D341Med (cell line): ENCODE measurements around the gene PHF20.
A peak's percentile ranks its signal among the peaks of the same experiment; 100 is the strongest.
"Not testable (repeated sequence)": the region's sequence is repeated elsewhere in the genome, so short reads cannot be mapped to it uniquely, and the experiment has no call there.

Experiments used
- DNase-seq: peaks from one replicate; pipeline ENCODE4 v3.0.0; 2012; ENCODE audit warnings: low spot score

The PHF20 gene

DNA sequence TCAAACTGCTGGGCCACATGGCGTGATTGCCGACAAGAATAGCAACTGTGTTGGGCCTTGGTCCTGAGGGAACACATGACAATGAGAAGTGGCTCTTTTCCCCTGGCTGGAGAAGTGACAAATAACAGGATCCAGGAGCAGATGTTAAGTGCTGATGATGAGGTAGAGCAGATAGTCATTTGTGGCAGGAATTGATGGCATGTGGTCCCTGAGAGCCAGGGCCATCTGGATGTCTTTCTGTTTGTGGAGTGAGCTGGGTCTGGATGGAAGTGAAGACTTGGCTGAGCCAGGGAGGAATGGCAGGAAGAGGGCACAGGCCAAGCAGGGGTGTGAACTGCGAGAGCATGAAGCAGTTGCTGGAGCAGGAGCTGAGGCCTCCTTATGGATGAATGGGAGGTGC, 114.7 kb downstream of the PHF20 start:
- peak; percentile 59 for DNase-seq

- DNase-seq = no peak
These were observed 115.7 kb downstream of the PHF20 start for GRCh38 chr20:35887393-35888064.

- DNase-seq = no peak
These were observed 116.8 kb downstream of the PHF20 start for GRCh38 chr20:35888657-35889056.

- no peak for DNase-seq
These were observed 119.6 kb downstream of the PHF20 start for GRCh38 chr20:35891375-35891774.

DNA sequence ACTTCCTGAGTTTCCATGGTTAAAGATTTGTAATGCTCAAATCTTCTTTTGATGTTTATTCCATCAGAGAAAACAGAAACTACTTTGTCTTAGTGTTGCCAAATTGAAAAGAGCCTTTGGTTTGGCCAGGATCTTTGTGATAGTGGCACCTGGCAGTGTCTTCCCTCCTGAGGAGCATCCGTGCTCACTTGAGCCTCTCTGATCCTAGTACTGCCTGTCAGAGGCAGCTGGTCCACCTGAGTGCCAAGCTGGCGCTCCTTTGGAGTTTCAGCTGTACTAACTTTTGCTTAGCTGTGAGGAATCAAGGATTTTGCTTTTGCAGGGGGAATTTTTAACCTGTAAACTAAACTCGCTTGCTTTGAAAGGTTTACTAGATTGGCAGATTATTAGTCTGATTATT, 121.1 kb downstream of the PHF20 start:
- no peak for DNase-seq

DNA sequence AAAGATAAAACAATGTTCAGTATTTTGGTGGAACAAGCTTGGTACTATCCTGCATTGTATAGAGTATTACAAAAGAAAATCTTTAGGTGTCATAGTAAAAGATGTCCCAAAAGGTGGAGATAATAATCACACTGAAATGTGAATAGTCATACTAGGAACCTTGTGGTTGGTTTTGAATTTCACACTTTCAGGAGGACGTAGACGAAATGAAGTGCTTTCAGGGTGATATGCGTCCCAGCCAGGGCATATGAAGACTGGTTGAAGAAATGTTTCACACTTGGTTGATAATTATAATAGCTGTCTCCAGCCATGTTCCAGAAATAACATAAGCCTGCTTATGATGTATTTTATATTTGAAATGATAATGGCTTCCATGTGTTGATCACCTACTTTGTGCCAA, 122.1 kb downstream of the PHF20 start:
- no peak for DNase-seq

DNA sequence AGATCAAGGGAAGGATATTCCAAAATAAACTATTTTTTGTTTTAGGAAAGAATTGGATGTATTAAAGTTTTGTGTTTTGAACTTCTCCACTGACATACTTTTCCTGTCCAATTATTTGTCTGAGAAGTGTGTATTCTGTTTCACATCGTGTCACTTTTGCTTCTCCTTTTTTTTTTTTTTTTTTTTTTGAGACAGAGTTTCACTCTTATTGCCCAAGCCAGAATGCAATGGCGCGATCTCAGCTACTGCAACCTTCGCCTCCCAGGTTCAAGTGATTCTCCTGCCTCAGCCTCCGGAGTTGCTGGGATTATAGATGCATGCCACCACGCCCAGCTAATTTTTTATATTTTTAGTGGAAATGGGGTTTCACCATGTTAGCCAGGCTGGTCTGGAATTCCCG, 123.7 kb downstream of the PHF20 start:
- DNase-seq = not testable (repeated sequence)

DNA sequence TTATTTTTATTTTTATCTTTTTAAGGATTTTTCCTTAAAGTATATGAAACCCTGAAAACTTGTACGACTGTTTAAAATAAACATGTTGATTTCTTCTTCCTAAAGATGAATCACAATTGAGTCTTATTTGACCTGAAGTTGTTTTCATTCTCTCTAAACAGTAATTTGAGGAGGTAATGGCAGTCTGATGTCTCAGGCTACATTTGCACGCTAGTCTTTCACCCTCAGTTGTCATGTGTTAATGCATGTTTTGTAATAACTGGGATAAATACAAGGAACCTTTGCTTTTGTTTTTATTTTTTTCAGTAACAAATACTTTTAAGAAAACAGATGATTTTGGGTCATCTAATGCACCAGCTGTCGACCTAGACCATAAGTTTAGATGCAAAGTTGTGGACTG, 127.2 kb downstream of the PHF20 start:
- no peak for DNase-seq

DNA sequence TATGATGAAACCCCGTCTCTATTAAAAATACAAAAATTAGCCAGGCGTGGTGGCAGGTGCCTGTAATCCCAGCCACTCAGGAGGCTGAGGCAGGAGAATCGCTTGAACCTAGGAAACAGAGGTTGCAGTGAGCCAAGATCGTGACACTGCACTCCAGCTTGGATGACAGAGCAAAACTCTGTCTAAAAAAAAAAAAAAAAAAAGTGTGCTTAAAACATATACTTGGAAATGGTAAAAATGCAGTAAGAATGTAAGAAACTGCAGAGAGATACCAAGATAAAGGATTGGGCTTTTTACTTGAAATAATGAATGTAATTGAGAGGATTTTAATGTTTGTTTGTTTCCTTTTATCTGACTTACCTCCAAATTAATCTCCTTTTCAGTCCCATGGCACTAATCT, 129.4 kb downstream of the PHF20 start:
- not testable (repeated sequence) for DNase-seq

- peak; percentile 47 for DNase-seq
These were observed 130.1 kb downstream of the PHF20 start for GRCh38 chr20:35901678-35902544.

- no peak for DNase-seq
These were observed 130.7 kb downstream of the PHF20 start for GRCh38 chr20:35902545-35902941.

GRCh38 chr20:35903843-35904242, 132.0 kb downstream of the PHF20 start:
- DNase-seq = no peak

- DNase-seq = no peak
These were observed 133.3 kb downstream of the PHF20 start for GRCh38 chr20:35904982-35905663.

DNA sequence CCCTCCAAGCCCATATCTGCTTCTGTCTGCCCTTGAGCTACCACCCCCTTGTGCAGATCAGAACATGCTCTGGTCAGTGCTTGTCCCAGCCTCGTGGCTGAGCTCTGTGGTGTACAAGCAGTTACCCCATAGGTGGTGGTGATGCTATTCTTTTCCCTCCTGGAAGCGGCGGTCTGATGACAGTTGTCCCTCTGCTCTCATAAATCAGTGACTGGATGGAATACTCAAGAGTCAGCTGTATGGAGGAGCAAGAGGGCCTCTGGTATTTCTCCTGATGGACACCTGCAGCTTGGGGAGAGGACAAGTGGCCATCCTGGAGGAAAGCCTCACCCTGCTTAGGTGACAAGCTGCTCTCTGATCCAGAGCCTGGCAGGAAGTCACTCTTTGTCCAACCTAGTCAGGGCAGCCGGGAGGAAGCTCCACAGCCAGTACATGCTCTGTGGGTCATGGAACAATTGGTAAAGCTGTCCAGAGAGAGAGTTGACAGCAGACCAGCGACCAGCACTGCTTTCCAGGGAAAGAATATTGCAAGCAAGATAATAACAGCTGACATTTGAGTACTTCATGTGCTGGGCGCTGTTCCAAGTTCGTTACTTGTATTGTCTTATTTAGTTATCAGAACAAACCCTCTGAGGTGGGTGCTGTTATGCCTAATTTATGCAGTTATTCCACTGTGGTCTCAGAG, 135.3 kb downstream of the PHF20 start:
- no peak for DNase-seq

- no peak for DNase-seq
These were observed 136.2 kb downstream of the PHF20 start for GRCh38 chr20:35908007-35908406.

DNA sequence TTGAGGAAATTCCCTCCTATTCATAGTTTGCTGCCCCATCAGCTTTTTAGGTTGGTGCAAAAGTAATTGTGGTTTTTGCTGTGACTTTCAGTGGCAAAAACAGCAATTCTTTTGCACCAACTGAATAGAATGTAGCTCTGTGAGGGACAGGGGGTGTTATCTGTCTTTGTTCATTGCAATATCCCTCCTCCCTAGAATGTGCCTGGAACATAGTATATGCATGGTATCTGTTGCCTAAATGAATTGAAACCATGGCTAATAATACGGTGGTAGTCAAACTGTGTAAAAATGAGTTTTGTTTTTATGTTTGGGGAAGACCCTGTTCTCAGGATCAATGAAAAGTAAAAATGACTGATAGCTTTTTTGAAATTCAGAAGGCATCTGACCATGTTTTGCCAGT, 137.4 kb downstream of the PHF20 start:
- DNase-seq = no peak

GRCh38 chr20:35909796-35910195, 138.0 kb downstream of the PHF20 start:
- no peak for DNase-seq

DNA sequence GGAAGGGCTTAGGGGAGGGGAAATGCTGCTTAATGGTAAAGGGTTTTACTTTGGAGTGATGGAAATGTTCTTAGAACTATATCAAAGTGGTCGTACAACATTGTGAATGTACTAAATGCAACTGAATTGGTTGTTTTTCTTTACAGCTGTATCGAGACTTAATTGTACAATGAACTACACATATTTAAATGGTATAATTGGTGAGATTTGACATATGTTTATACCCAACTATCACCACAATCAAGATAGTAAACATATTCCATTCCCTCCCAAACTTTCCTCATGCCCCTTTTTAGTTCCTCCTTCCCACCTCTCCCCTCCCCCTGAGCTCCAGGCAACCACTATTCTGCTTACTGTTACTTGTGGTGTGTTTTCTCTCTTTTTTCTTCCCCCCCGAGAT, 138.4 kb downstream of the PHF20 start:
- DNase-seq = no peak

DNA sequence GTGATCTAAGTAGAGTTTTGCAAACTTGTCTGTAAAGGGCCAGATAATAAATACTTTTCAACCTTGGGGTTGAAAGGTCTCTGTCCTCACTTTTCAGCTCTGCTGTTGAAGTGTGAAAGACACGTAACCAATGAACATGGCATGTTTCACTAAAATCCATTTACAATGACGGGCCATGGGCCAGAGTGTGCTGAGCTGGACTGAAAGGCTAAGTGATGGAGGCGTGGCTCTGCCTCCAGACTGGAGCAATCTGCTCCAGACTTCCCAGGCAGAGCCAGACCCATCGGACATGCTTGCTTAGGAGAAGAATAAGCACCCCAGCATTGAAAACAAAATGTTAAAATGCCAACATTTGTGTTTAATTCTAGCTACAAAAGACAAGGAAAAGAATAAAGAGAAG, 141.1 kb downstream of the PHF20 start:
- no peak for DNase-seq

GRCh38 chr20:35917077-35917476, 145.3 kb downstream of the PHF20 start:
- DNase-seq = no peak

DNA sequence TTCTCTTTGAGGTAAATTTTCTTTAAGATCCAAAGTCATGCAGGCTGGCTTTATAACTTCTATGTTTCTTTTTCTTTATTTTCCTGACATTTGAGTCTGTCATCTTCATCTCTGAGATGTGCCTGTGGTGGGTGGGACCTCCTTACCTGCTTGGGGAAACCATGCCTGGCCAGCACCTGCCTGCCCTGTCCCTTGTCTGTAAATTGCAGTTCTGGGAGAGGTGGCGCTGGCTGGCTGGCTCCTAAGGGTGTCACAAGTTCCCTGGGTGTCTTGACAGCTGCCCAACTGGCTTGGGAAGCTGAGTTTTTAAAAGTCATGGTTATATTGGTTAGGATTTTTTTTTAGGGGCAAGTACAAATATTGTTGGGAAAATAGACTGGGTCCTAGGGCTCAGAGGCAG, 146.2 kb downstream of the PHF20 start:
- no peak for DNase-seq

GRCh38 chr20:35920523-35920922, 148.7 kb downstream of the PHF20 start:
- DNase-seq = no peak
